MCF 10A (cell line): ENCODE data around the gene KCNG4. TPM values are rescaled to one million over a fixed set of nuclear protein-coding genes. Genes with fewer than 3 reads are reported as not detected.
"Not testable (repeated sequence)": the region's sequence is repeated elsewhere in the genome, so short reads cannot be mapped to it uniquely, and the experiment has no call there.

Experiments
- BruUV-seq: library from RNA; stranded (reverse); fragments of 400-500 nt; replicated peaks from 2 replicates; lab custom pipeline; 2021; lab: Mats Ljungman, UMichigan
- CTCF ChIA-PET: fragments of 300-600 bp; sonication (Branson Sonifier 250); formaldehyde crosslinking; extraction: SDS; loops from one replicate; lab custom pipeline; 2021; ENCODE audit warnings: antibody characterized with exemption, inconsistent platforms; lab: Yijun Ruan, JAX
- POLR2A ChIA-PET: fragments of 300-600, 350-650 bp; sonication (Branson Sonifier 250); formaldehyde crosslinking; extraction: SDS; loops from one replicate; lab custom pipeline; 2020; ENCODE audit warnings: antibody characterized with exemption, inconsistent platforms; lab: Yijun Ruan, JAX
- DNase-seq: peaks from one replicate; pipeline ENCODE4 v3.0.0-alpha.2; 2018; ENCODE audit not compliant: unreplicated experiment
- H3K27ac Mint-ChIP-seq: one replicate; pipeline ENCODE4 v1.8.0; 2022; ENCODE audit warnings: mild to moderate bottlenecking, low read depth, mixed read lengths; ENCODE audit not compliant: unreplicated experiment
- H3K27me3 Mint-ChIP-seq: one replicate; pipeline ENCODE4 v1.8.0; 2022; ENCODE audit warnings: mixed read lengths; ENCODE audit not compliant: insufficient read depth, unreplicated experiment
- H3K36me3 Mint-ChIP-seq: one replicate; pipeline ENCODE4 v1.8.0; 2022; ENCODE audit warnings: mild to moderate bottlenecking, moderate library complexity, mixed read lengths; ENCODE audit not compliant: insufficient read depth, unreplicated experiment
- H3K4me1 Mint-ChIP-seq: one replicate; pipeline ENCODE4 v1.8.0; 2022; ENCODE audit warnings: mixed read lengths; ENCODE audit not compliant: insufficient read depth, unreplicated experiment
- H3K4me3 Mint-ChIP-seq: one replicate; pipeline ENCODE4 v1.8.0; 2022; ENCODE audit warnings: mild to moderate bottlenecking, moderate library complexity, mixed read lengths; ENCODE audit not compliant: unreplicated experiment
- H3K9me3 Mint-ChIP-seq: one replicate; pipeline ENCODE4 v1.8.0; 2022; ENCODE audit warnings: mixed read lengths; ENCODE audit not compliant: unreplicated experiment
- CTCF ChIP-seq: fragments of 200-600 bp; IDR thresholded peaks from one replicate; pipeline ENCODE4 v1.8.0; 2022; ENCODE audit warnings: antibody characterized with exemption, mild to moderate bottlenecking; ENCODE audit not compliant: unreplicated experiment
- intact Hi-C: fragments of 100-400 bp; cut with micrococcal nuclease; formaldehyde crosslinking; loops from 2 replicates; pipeline ENCODE4 v1.14.1; 2022
- total RNA-seq: library from RNA; stranded (reverse); gene quantifications from 2 replicates; pipeline ENCODE4 v1.2.3, GENCODE V29; 2022

KCNG4 gene
- total RNA-seq, 1 experiment from 2014 or later: not detected

DNA sequence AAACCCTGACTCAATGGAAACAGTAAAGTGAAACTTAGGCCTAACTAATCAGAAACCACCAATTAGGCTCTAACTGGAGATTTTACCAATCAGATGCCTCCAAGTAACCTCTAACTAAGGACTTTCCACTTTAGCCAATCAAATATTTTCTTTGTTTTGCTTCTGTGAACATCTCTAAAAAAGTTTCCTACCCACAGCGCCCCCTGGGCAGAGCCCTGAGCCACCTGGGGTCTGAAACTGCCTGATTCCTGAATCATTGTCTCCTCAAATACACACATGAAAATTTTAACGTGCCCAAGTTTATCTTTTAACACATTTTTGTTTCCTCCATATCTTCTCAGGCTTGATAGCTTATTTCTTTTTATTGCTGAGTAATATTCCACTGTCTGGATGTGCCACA is 29.8 kb downstream of the KCNG4 start:
- Mint-ChIP-seq H3K4me1 (peaks cover 10% of the 10 kb centered on the region), H3K4me3 (no peak overlapping the region), H3K9me3 (no peaks in the 10 kb centered on the region), H3K36me3 (no peaks in the 10 kb centered on the region), H3K27me3 (no peaks in the 10 kb centered on the region), H3K27ac (no peak overlapping the region)
- TF ChIP-seq CTCF: no peak
- CTCF ChIA-PET: interaction anchor here (0.7 kb wide), 1 partner anchor 274 kb away, joined by 3 read pairs; no protein-coding TSS in a partner anchor
- DNase-seq: no peak
- BruUV-seq: no TSS peak
- intact Hi-C loops: no loop called here
- POLR2A ChIA-PET: no interaction called here

DNA sequence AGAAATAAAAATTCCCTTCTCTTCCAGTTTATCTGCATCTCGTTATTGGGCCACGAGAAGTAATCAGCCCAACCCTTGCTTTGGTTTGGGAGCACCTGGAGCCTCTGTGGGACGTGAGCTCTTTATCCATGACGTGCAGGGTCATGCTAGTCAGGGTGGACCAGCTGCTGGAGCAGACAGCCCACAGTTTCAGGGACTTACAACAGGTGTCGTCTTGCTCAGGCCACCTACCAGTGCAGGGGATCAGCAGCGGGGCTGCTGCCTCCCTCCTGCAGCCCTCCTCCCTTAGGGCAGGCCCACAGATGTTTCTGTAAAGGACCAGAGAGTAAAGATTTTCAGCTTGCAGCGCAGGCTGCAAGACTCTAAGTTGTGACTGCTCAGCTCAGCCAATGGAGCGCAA is 31.9 kb downstream of the KCNG4 start:
- no peak for TF ChIP-seq CTCF
- no peak for DNase-seq
- Mint-ChIP-seq H3K27ac (no peak overlapping the region), H3K27me3 (no peaks in the 10 kb centered on the region), H3K4me3 (no peak overlapping the region), H3K9me3 (no peaks in the 10 kb centered on the region), H3K36me3 (no peaks in the 10 kb centered on the region), H3K4me1 (peaks cover 4% of the 10 kb centered on the region)
- ChIA-PET CTCF (interaction anchor here (0.7 kb wide), 1 partner anchor 21 kb away, joined by 4 read pairs; no protein-coding TSS in a partner anchor), POLR2A (no interaction called here)
- no TSS peak for BruUV-seq
- intact Hi-C loops: no loop called here

- Mint-ChIP-seq H3K4me1 (peaks cover 4% of the 10 kb centered on the region), H3K36me3 (no peaks in the 10 kb centered on the region), H3K9me3 (no peaks in the 10 kb centered on the region), H3K27me3 (no peaks in the 10 kb centered on the region), H3K27ac (no peak overlapping the region), H3K4me3 (no peak overlapping the region)
- no TSS peak for BruUV-seq
- intact Hi-C loops: no loop called here
- ChIA-PET POLR2A (no interaction called here), CTCF (interaction anchor here (0.7 kb wide), 1 partner anchor 20 kb away, joined by 4 read pairs; no protein-coding TSS in a partner anchor)
- no peak for DNase-seq
- TF ChIP-seq CTCF: no peak
Observed at GRCh38 chr16:84207251-84207650, 32.6 kb downstream of the KCNG4 start.

- no peak for DNase-seq
- TF ChIP-seq CTCF: no peak
- no peaks in the 10 kb centered on the region for H3K9me3 Mint-ChIP-seq
- H3K27ac Mint-ChIP-seq: no peak overlapping the region
- no peaks in the 10 kb centered on the region for H3K36me3 Mint-ChIP-seq
- intact Hi-C loops: no loop called here
- BruUV-seq: no TSS peak
- CTCF ChIA-PET: interaction anchor here (1.0 kb wide), 1 partner anchor 19 kb away, joined by 3 read pairs; the partner anchor contains the start of gene TAF1C
- H3K27me3 Mint-ChIP-seq: no peaks in the 10 kb centered on the region
- POLR2A ChIA-PET: no interaction called here
- H3K4me1 Mint-ChIP-seq: no peaks in the 10 kb centered on the region
- H3K4me3 Mint-ChIP-seq: no peak overlapping the region
Observed at GRCh38 chr16:84205976-84206691, 33.7 kb downstream of the KCNG4 start.

- intact Hi-C loops, CTCF ChIA-PET, H3K9me3 Mint-ChIP-seq, H3K4me3 Mint-ChIP-seq, POLR2A ChIA-PET, BruUV-seq, H3K4me1 Mint-ChIP-seq, H3K27me3 Mint-ChIP-seq, H3K36me3 Mint-ChIP-seq, DNase-seq, H3K27ac Mint-ChIP-seq: not testable (repeated sequence)
Observed at GRCh38 chr16:84205123-84205522, 34.7 kb downstream of the KCNG4 start.

- intact Hi-C loops, H3K4me1 Mint-ChIP-seq, H3K27ac Mint-ChIP-seq, POLR2A ChIA-PET, H3K4me3 Mint-ChIP-seq, BruUV-seq, DNase-seq, H3K36me3 Mint-ChIP-seq, H3K27me3 Mint-ChIP-seq, H3K9me3 Mint-ChIP-seq: not testable (repeated sequence)
- CTCF ChIA-PET: interaction anchor here (1.3 kb wide), 1 partner anchor 18 kb away, joined by 4 read pairs; the partner anchor contains the start of gene TAF1C
Observed at GRCh38 chr16:84204551-84204950, 35.3 kb downstream of the KCNG4 start.
